Endothelial cell of umbilical vein (primary cell): ENCODE data around the gene GAD2.

Experiments
- CTCF ChIP-seq, 2 donors: IDR thresholded peaks; 1 replicate in 1 of 2; 2 replicates in 1 of 2; pipeline ENCODE4 v1.5.1; 2011; ENCODE audit warnings: low read length in 2 of 2, mild to moderate bottlenecking in 2 of 2, moderate library complexity in 2 of 2, control low read depth in 1 of 2, inconsistent platforms in 1 of 2, low read depth in 1 of 2; ENCODE audit not compliant: insufficient read depth in 1 of 2; ENCODE audit errors: extremely low read depth in 1 of 2
- EZH2 ChIP-seq: IDR thresholded peaks from 2 replicates; pipeline ENCODE4 v1.6.1; 2012; ENCODE audit warnings: borderline replicate concordance, low read depth, mild to moderate bottlenecking, moderate library complexity, low read length, inconsistent platforms; ENCODE audit not compliant: severe bottlenecking
- JUN ChIP-seq: IDR thresholded peaks from 2 replicates; pipeline ENCODE4 v1.6.1; 2011; ENCODE audit warnings: borderline replicate concordance, low read depth; ENCODE audit not compliant: insufficient read length, insufficient read depth
- MAX ChIP-seq: IDR thresholded peaks from 2 replicates; pipeline ENCODE4 v1.6.1; 2011; ENCODE audit not compliant: insufficient read depth, insufficient read length
- MYC ChIP-seq: IDR thresholded peaks from one replicate; pipeline ENCODE4 v1.6.1; 2011; ENCODE audit warnings: mild to moderate bottlenecking, low read depth, low read length
- POLR2A ChIP-seq: IDR thresholded peaks from 2 replicates; pipeline ENCODE4 v1.6.1; 2012; ENCODE audit warnings: low read depth, mild to moderate bottlenecking, control low read depth, low read length
- POLR2AphosphoS5 ChIP-seq: IDR thresholded peaks from 2 replicates; pipeline ENCODE4 v1.6.1; 2012; ENCODE audit warnings: low read depth, mild to moderate bottlenecking, control low read depth, low read length, moderate library complexity; ENCODE audit not compliant: insufficient read depth

GRCh38 chr10:26291721-26292480 is 75.3 kb downstream of the GAD2 start:
- TF ChIP-seq JUN (no peak), CTCF (IDR thresholded peaks at IDR 0.05; ENCODE audit: extremely low read depth in 1 of 2, insufficient read depth in 1 of 2, low read depth in 1 of 2, low read length in 2 of 2) (no peak), POLR2AphosphoS5 (no peak), MYC (no peak), MAX (no peak), POLR2A (no peak), EZH2 (no peak)
